ENCODE measurements around the gene LRRC61. TPM values are rescaled to one million over a fixed set of nuclear protein-coding genes. Genes with fewer than 3 reads are reported as not detected.

Gene LRRC61
- total and polyA plus RNA-seq, 2 experiments from 2014 or later = 34.7 to 75.2 TPM

DNA sequence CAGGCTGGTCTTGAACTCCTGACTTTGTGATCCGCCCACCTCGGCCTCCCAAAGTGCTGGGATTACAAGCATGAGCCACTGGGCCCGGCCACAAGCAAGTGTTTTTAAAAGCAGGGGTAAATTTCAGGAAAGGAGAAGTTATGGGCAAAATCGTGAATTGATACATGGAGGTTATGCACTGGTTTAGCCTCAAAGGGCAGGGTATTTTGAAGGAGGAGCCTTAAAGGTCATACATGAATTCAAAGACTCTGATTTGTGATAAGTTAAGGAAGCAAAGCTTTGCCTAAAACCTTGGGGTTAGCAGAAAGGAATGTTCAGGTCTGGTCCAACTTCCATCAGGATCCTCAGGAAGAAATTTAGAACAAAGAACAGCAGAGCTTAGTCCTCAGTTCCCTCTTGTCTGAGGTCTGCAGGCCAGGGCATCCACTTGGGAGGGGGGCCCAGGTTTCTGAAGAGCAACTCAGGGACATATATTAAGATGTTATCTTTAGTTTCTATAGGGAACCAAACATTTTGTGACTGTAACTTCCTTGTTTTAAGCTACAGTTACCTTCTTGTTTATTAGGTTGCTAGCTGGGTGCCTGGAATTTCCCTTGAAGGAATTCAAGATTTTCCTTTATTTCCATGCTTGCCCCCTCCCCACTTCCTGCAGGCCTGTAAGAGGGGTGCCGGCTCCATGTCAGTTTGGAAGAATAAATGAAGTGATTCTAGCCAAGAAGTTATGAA, 42.7 kb downstream of the LRRC61 start (continued):
- TF ChIP-seq, protein P1, sequence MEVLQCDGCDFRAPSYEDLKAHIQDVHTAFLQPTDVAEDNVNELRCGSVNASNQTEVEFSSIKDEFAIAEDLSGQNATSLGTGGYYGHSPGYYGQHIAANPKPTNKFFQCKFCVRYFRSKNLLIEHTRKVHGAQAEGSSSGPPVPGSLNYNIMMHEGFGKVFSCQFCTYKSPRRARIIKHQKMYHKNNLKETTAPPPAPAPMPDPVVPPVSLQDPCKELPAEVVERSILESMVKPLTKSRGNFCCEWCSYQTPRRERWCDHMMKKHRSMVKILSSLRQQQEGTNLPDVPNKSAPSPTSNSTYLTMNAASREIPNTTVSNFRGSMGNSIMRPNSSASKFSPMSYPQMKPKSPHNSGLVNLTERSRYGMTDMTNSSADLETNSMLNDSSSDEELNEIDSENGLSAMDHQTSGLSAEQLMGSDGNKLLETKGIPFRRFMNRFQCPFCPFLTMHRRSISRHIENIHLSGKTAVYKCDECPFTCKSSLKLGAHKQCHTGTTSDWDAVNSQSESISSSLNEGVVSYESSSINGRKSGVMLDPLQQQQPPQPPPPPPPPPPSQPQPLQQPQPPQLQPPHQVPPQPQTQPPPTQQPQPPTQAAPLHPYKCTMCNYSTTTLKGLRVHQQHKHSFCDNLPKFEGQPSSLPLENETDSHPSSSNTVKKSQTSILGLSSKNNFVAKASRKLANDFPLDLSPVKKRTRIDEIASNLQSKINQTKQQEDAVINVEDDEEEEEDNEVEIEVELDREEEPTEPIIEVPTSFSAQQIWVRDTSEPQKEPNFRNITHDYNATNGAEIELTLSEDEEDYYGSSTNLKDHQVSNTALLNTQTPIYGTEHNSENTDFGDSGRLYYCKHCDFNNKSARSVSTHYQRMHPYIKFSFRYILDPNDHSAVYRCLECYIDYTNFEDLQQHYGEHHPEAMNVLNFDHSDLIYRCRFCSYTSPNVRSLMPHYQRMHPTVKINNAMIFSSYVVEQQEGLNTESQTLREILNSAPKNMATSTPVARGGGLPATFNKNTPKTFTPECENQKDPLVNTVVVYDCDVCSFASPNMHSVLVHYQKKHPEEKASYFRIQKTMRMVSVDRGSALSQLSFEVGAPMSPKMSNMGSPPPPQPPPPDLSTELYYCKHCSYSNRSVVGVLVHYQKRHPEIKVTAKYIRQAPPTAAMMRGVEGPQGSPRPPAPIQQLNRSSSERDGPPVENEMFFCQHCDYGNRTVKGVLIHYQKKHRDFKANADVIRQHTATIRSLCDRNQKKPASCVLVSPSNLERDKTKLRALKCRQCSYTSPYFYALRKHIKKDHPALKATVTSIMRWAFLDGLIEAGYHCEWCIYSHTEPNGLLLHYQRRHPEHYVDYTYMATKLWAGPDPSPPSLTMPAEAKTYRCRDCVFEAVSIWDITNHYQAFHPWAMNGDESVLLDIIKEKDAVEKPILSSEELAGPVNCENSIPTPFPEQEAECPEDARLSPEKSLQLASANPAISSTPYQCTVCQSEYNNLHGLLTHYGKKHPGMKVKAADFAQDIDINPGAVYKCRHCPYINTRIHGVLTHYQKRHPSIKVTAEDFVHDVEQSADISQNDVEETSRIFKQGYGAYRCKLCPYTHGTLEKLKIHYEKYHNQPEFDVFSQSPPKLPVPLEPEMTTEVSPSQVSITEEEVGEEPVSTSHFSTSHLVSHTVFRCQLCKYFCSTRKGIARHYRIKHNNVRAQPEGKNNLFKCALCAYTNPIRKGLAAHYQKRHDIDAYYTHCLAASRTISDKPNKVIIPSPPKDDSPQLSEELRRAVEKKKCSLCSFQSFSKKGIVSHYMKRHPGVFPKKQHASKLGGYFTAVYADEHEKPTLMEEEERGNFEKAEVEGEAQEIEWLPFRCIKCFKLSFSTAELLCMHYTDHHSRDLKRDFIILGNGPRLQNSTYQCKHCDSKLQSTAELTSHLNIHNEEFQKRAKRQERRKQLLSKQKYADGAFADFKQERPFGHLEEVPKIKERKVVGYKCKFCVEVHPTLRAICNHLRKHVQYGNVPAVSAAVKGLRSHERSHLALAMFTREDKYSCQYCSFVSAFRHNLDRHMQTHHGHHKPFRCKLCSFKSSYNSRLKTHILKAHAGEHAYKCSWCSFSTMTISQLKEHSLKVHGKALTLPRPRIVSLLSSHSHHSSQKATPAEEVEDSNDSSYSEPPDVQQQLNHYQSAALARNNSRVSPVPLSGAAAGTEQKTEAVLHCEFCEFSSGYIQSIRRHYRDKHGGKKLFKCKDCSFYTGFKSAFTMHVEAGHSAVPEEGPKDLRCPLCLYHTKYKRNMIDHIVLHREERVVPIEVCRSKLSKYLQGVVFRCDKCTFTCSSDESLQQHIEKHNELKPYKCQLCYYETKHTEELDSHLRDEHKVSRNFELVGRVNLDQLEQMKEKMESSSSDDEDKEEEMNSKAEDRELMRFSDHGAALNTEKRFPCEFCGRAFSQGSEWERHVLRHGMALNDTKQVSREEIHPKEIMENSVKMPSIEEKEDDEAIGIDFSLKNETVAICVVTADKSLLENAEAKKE (CRISPR knock-in tag; IDR thresholded peaks at IDR 0.05) = no peak
- TF ChIP-seq NANOG (IDR thresholded peaks at IDR 0.05; ENCODE audit: borderline replicate concordance) (no peak), JUNB (IDR thresholded peaks at IDR 0.05; ENCODE audit: unreplicated experiment) (no peak), ZNF114 (CRISPR knock-in tag; IDR thresholded peaks at IDR 0.05) (no peak), CREB1 (CRISPR knock-in tag; IDR thresholded peaks at IDR 0.05; ENCODE audit: low read depth) (no peak)

DNA sequence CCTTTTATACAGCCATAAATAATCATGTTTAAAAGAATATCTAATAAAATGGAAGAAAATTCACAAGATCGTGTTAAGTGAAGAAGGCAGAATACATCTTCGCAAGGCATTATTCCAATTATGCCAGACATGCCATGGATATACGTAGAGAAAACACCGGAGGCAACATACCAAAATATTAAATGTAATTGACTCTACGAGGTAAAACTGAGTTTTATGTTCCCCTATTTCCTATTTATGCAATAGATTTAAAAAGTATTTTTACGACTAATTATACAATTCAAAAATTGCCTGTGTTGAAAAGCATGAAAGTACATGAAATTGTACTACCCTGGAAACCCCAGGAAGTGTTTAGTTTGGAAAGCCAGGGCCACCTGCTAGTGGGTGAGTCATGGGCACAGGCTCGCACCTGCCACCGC, 44.5 kb downstream of the LRRC61 start:
- Histone ChIP-seq H3K36me3 (ENCODE audit: insufficient read depth) (0 out of 2 replicates have a peak, but pooled peaks cover 3% of the 10 kb centered on the region), H3K27me3 (ENCODE audit: insufficient read depth) (no peaks in the 10 kb centered on the region), H3K27ac (ENCODE audit: low read depth) (peak overlapping the region; percentile 85), H3K4me1 (ENCODE audit: insufficient read depth) (peaks cover 51% of the 10 kb centered on the region), H3K9me2 (ENCODE audit: insufficient read depth) (no peaks in the 10 kb centered on the region), H2AFZ (no peak overlapping the region; the same call in 1 of the 2 replicates), H4K20me1 (replicated peaks; ENCODE audit: insufficient read depth) (peaks cover 5% of the 10 kb centered on the region), H3K4me3 (peak overlapping the region; percentile 81), H3K4me2 (peak overlapping the region; percentile 96), H3F3A (replicated peaks; ENCODE audit: low read depth) (peaks cover 15% of the 10 kb centered on the region), H3K79me2 (replicated peaks; ENCODE audit: insufficient read depth) (peaks cover 31% of the 10 kb centered on the region)
- Mint-ChIP-seq H3K9me3 (no peaks in the 10 kb centered on the region), H3K27me3 (ENCODE audit: insufficient read depth, low read depth, poor library complexity) (peaks cover 17% of the 10 kb centered on the region), H3K36me3 (ENCODE audit: low read depth) (peaks cover 28% of the 10 kb centered on the region), H3K27ac (peak overlapping the region; percentile 95), H3K4me1 (peaks cover 53% of the 10 kb centered on the region), H3K4me3 (peak overlapping the region; percentile 98)
- DNase-seq (ENCODE audit: low spot score) = no peak
- ATAC-seq = no peak
- TF ChIP-seq NANOG (IDR thresholded peaks at IDR 0.05; ENCODE audit: borderline replicate concordance) (no peak), JUNB (IDR thresholded peaks at IDR 0.05; ENCODE audit: unreplicated experiment) (no peak), ZNF331 (CRISPR knock-in tag; IDR thresholded peaks at IDR 0.05; ENCODE audit: low read depth) (no peak), POLR2AphosphoS5 (IDR thresholded peaks at IDR 0.05; ENCODE audit: low read depth) (no peak)
- TF ChIP-seq, protein P2, sequence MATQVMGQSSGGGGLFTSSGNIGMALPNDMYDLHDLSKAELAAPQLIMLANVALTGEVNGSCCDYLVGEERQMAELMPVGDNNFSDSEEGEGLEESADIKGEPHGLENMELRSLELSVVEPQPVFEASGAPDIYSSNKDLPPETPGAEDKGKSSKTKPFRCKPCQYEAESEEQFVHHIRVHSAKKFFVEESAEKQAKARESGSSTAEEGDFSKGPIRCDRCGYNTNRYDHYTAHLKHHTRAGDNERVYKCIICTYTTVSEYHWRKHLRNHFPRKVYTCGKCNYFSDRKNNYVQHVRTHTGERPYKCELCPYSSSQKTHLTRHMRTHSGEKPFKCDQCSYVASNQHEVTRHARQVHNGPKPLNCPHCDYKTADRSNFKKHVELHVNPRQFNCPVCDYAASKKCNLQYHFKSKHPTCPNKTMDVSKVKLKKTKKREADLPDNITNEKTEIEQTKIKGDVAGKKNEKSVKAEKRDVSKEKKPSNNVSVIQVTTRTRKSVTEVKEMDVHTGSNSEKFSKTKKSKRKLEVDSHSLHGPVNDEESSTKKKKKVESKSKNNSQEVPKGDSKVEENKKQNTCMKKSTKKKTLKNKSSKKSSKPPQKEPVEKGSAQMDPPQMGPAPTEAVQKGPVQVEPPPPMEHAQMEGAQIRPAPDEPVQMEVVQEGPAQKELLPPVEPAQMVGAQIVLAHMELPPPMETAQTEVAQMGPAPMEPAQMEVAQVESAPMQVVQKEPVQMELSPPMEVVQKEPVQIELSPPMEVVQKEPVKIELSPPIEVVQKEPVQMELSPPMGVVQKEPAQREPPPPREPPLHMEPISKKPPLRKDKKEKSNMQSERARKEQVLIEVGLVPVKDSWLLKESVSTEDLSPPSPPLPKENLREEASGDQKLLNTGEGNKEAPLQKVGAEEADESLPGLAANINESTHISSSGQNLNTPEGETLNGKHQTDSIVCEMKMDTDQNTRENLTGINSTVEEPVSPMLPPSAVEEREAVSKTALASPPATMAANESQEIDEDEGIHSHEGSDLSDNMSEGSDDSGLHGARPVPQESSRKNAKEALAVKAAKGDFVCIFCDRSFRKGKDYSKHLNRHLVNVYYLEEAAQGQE (IDR thresholded peaks at IDR 0.05; ENCODE audit: unreplicated experiment) = no peak
